Brain microvascular endothelial cell (primary cell): ENCODE data around the gene SYNCRIP.
"Not testable (repeated sequence)": the region's sequence is repeated elsewhere in the genome, so short reads cannot be mapped to it uniquely, and the experiment has no call there.

Experiments
- DNase-seq: peaks from one replicate; pipeline ENCODE4 v3.0.0-alpha.2; 2020
- H3K27ac ChIP-seq: fragments of 250-450 bp; sonication (Bioruptor Pico); 2 replicates; pipeline ENCODE4 v1.5.1; 2020; ENCODE audit warnings: mild to moderate bottlenecking, moderate library complexity
- H3K27me3 ChIP-seq: fragments of 250-450 bp; sonication (Bioruptor Pico); replicated peaks from 2 replicates; pipeline ENCODE4 v1.5.1; 2020; ENCODE audit warnings: mild to moderate bottlenecking
- H3K36me3 ChIP-seq: fragments of 250-450 bp; sonication (Bioruptor Pico); replicated peaks from 2 replicates; pipeline ENCODE4 v1.5.1; 2020; ENCODE audit warnings: mild to moderate bottlenecking
- H3K4me3 ChIP-seq: 2 replicates; pipeline ENCODE4 v1.5.1; 2011; ENCODE audit warnings: low read depth, mild to moderate bottlenecking, control low read depth, low read length, moderate library complexity
- CTCF ChIP-seq: IDR thresholded peaks from 2 replicates; pipeline ENCODE4 v1.5.1; 2011; ENCODE audit warnings: low read depth, mild to moderate bottlenecking, moderate library complexity, low read length, control low read depth, inconsistent platforms; ENCODE audit errors: missing control alignments
- in situ Hi-C: cut with HindIII; loops from 2 replicates; pipeline ENCODE4 v1.10.0; 2017; ENCODE audit warnings: low sequenced_read_pairs, low pct_ligation_motif_present

Gene SYNCRIP

DNA sequence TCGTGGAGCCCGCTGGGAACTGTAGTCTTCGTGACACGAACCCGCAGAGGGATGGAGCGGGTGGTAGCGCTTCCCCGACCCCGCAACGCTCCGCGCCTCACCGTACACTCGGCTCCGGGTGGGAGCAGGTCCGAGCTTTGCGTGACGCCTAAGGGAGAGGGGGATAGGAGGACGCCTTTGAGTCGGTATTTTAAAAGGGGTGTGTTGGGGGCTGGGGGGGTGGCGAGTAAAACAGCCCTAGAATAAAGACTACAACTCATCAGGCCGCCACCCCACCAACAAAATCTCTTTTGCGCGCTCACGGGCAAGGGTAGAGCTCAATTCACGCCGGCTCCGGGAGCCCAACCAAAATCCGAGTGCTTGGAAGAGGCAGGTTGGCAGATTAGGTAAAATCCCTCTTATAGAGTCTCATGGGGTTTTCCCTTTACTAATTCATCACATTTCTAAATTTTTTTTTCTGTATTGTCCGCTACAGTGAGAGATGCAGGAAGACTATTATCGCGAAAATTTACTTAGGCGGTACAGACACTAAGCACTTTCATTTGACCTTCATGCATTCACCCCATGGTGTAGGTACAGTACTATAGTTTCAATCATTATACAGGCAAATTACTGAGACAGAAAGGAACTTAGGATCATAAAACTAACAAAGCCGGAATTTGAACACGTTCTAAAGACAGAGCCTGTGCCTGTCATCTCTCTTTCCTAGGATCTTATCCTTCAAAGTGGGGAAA lies 48.3 kb downstream of the SYNCRIP start:
- H3K27me3 ChIP-seq = no peaks in the 10 kb centered on the region
- in situ Hi-C loops = no loop called here
- DNase-seq = no peak
- H3K4me3 ChIP-seq = peak overlapping the region; percentile 88
- H3K27ac ChIP-seq = peak overlapping the region; percentile 66
- no peak for TF ChIP-seq CTCF
- H3K36me3 ChIP-seq = no peaks in the 10 kb centered on the region

DNA sequence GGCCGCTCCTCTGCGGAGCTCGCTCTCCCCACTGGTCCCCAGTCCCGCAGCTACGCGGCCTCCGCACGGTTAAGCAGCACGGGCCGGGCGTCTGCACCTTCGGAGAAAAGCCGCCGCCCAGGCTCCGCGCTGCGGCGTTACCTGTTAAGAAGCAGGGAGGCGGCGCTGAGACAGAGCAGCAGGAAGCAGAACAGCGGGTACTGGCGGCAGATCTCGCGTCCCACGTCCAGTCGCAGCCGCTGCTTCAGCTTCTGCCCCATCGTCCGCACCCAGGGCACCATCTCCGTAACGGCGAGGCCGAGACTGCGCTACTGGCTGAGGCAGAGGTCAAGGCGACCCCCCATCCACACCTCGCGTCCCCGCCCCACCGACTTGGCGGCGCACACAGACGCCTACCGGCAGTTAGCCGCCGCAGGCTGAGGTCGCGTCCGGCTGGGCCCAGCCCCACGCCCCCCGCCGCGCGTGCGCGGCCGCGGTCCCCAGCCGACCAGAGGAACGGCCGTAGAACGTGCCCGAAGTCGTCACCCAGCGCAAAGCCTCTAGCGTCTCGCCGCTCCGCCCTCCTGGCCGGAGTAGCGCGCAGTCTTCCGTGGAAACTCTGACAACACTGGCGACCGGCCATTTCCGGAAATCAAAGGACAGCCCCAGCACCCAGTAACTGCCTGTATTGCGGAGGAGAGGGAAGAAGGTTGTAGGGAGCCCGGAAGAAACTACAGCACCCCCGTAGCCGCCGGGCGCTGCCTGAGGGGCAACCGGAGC lies 49.1 kb downstream of the SYNCRIP start, which contains the start of gene SNX14:
TSS of gene SNX14 (minus strand) at position 421 of the 759 bp plus-strand sequence. CDS start at position 281, 140 bp downstream.
- peak within 1 kb of the TSS; percentile 88 for H3K4me3 ChIP-seq
- TF ChIP-seq CTCF = no peak
- in situ Hi-C loops = no loop called here

DNA sequence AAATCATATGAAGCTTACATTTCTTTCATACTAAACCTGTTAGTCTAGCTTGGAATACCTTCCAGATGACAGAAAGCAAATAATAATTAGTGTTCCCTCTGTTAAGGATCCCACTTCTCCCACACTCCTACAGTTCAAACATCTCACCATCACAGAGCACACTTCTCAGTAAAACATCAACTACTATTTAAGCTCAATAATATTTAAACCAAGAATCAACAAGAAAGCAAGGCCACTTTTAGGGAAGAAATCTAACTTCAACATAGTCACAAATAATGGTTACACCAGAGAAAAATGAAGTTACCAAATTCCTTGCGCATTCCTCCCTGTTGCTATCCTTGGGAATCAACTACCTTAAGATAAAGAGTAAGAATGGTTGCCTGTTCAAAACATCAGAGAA lies 50.7 kb downstream of the SYNCRIP start:
- in situ Hi-C loops = no loop called here
- Histone ChIP-seq H3K27ac (no peak overlapping the region), H3K27me3 (no peaks in the 10 kb centered on the region), H3K36me3 (no peaks in the 10 kb centered on the region), H3K4me3 (peak overlapping the region; percentile 10)
- no peak for TF ChIP-seq CTCF
- no peak for DNase-seq

More for the DNA sequence above, 49.1 kb downstream of the SYNCRIP start, which contains the start of gene SNX14:
- H3K36me3 ChIP-seq = no peaks in the 10 kb centered on the region
- peak within 1 kb of the TSS; percentile 66 for H3K27ac ChIP-seq
- DNase-seq = peak; percentile 91
- no peaks in the 10 kb centered on the region for H3K27me3 ChIP-seq

DNA sequence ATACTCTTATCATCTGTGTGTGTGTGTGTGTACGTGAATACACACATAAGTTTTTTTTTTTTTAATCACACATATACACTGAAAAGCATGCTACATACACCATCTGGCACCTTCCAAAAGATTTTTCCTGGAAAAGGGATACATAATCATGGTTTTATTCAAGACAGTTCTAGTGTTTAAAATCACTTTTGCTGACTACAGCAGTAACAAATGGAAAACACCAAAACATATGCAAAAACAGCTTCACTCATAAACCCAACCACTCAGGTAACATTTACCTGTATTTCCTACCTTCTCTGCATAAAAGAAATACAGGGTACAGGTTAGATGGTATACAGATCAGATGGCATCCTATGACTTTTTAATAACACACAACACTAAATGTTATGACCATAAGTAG lies 51.5 kb downstream of the SYNCRIP start:
- in situ Hi-C loops = no loop called here

DNA sequence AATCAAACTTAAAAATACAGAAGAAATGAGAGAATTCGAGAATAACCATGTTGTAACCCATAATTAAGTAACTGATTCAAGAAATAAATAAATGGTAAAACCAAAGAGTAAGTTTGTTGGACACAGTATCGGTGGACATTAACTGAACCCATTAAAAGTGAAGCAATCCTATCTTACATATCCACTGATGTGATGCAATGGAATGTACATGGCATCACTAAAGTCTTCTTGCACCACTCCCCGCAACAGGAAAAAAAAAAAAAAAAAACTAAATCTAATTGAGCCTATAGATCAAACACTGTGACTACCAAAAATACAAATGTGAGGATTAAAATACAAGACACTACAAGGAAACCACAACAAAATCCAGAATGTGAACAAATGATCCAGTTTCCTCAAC lies 56.9 kb downstream of the SYNCRIP start:
- no peak for DNase-seq
- Histone ChIP-seq H3K27me3 (no peaks in the 10 kb centered on the region), H3K4me3 (no peak overlapping the region), H3K36me3 (no peaks in the 10 kb centered on the region), H3K27ac (no peak overlapping the region)
- no peak for TF ChIP-seq CTCF
- in situ Hi-C loops = no loop called here

More for the DNA sequence above, 51.5 kb downstream of the SYNCRIP start:
- H3K4me3 ChIP-seq = no peak overlapping the region
- no peak for TF ChIP-seq CTCF
- no peak for DNase-seq
- no peak overlapping the region for H3K27ac ChIP-seq
- no peaks in the 10 kb centered on the region for H3K36me3 ChIP-seq
- H3K27me3 ChIP-seq = no peaks in the 10 kb centered on the region

GRCh38 chr6:85582832-85583231 lies 59.9 kb downstream of the SYNCRIP start:
- H3K27ac ChIP-seq, in situ Hi-C loops, H3K36me3 ChIP-seq, DNase-seq, H3K27me3 ChIP-seq, H3K4me3 ChIP-seq: not testable (repeated sequence)
